Stomach (tissue), 9 donors: ENCODE data around the gene RFX2. TPM values are rescaled to one million over a fixed set of nuclear protein-coding genes. Genes with fewer than 3 reads are reported as not detected.

Experiments used
- DNase-seq, 2 donors: peaks; one replicate each; pipeline versions ENCODE4 v3.0.0 to v3.0.0-alpha.2; 2013 to 2019
- H3K27ac ChIP-seq, 5 donors: fragments of 200-600 bp in 4 of 5; sonication (generic) in 4 of 5; one replicate each; pipeline ENCODE4 v1.5.1; 2013 to 2019; ENCODE audit warnings: mild to moderate bottlenecking in 1 of 5, moderate library complexity in 1 of 5
- H3K27me3 ChIP-seq, 3 donors: fragments of 200-600 bp; sonication (generic); one replicate each; pipeline ENCODE4 v1.5.1; 2017 to 2019; ENCODE audit warnings: mixed run types in 1 of 3
- H3K36me3 ChIP-seq, 4 donors: fragments of 200-600 bp; sonication (generic); 1 replicate in 3 of 4; 2 replicates in 1 of 4; pipeline ENCODE4 v1.5.1; 2016 to 2019
- H3K4me1 ChIP-seq, 4 donors: fragments of 200-600 bp; sonication (generic); one replicate each; pipeline ENCODE4 v1.5.1; 2016 to 2019
- H3K4me3 ChIP-seq, 4 donors: fragments of 200-600 bp; sonication (generic) in 3 of 4; one replicate each; pipeline ENCODE4 v1.5.1; 2016 to 2019; ENCODE audit warnings: mild to moderate bottlenecking in 1 of 4
- H3K9me3 ChIP-seq, 4 donors: fragments of 200-600 bp; sonication (generic); one replicate each; pipeline ENCODE4 v1.5.1; 2016 to 2019
- CTCF ChIP-seq, 7 experiments: fragments of 450-650 bp in 4 of 7; fragments of 200-600 bp in 3 of 7; sonication (generic) in 3 of 7; IDR thresholded peaks; one replicate each; pipeline ENCODE4 v1.5.1; 2016 to 2019; ENCODE audit warnings: antibody characterized with exemption in 7 of 7, control low read depth in 2 of 7, mild to moderate bottlenecking in 1 of 7
- EP300 ChIP-seq: sonication (generic); formaldehyde crosslinking; IDR thresholded peaks from one replicate; pipeline ENCODE4 v1.6.1; 2017; ENCODE audit warnings: antibody characterized with exemption
- POLR2A ChIP-seq, 4 donors: fragments of 450-650 bp; IDR thresholded peaks; one replicate each; pipeline ENCODE4 v1.6.1; 2016; ENCODE audit warnings: antibody characterized with exemption in 4 of 4, control low read depth in 2 of 4, mild to moderate bottlenecking in 1 of 4, moderate library complexity in 1 of 4
- POLR2AphosphoS5 ChIP-seq, 3 donors: sonication (generic); formaldehyde crosslinking; IDR thresholded peaks; one replicate each; pipeline ENCODE4 v1.6.1; 2016; ENCODE audit warnings: antibody characterized with exemption in 3 of 3
- WGBS, 5 donors: extraction: QIAGEN DNeasy Blood & Tissue Kit in 3 of 5; methylation state at CpG; one replicate each; pipeline versions ENCODE4 v1.1.5 to v1.1.7; 2013 to 2018; 5-methylcytosine and 5-hydroxymethylcytosine counted together
- intact Hi-C: fragments of 100-400 bp; cut with DNase I; formaldehyde crosslinking; loops from one replicate; pipeline ENCODE4 v1.15.1; 2023; ENCODE audit warnings: low total_unique reads
- polyA plus RNA-seq, 3 donors: library from polyadenylated mRNA; stranded (reverse); fragments of 200-250 nt; gene quantifications; one replicate each; pipeline ENCODE4 v1.2.3, GENCODE V29; 2013
- total RNA-seq, 5 donors: library from RNA; depleted of rRNA; stranded (reverse); fragments of >200 nt; gene quantifications; one replicate each; pipeline versions ENCODE4 v1.1.0 to v1.2.3, GENCODE V29; 2014 to 2016
- donor health status: healthy with polysubstance abuse.
- donor health status: Bipolar disorder and iron deficiency.
- donor health status: healthy.

RFX2 gene
- total and polyA plus RNA-seq, 8 donors, result 1.2 to 123 (median 8.0) TPM

DNA sequence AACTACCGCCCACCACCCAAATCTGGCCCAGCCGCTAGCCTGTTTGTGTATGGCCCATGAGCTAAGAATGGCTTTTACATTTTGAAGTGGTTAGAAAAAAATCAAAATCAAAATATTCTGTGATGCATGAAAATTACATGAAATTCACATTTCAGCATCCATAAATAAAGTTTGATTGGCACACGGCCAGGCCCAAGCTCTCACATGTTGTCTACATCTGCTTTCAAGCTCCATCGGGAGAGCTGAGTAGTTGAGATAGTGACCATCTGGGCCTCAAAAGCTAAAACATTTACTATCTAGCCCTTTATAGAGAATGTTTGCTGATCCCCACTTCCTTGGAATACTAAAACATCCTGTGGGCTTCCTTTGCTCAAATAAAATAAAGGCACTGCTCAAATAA, 14.5 kb downstream of the RFX2 start:
- H3K27ac ChIP-seq, result peak overlapping the region in 2 of 5 donors; percentile 3 to 89
- 74 to 87% (median 79%) methylated on average over 4 of the region's 4 CpGs for WGBS, 5 donors
- H3K4me1 ChIP-seq, result peaks cover 13 to 70% (median 40%) of the 10 kb centered on the region in 4 donors
- no peaks in the 10 kb centered on the region for H3K9me3 ChIP-seq
- TF ChIP-seq POLR2AphosphoS5 (IDR thresholded peaks at IDR 0.05) (no peak), EP300 (no peak), POLR2A (IDR thresholded peaks at IDR 0.05) (no peak), CTCF (IDR thresholded peaks at IDR 0.05) (no peak)
- no peak overlapping the region for H3K4me3 ChIP-seq
- no peaks in the 10 kb centered on the region for H3K36me3 ChIP-seq
- DNase-seq, result peak in 1 of 2 donors; percentile 73
- no peaks in the 10 kb centered on the region for H3K27me3 ChIP-seq
- intact Hi-C loops, result no loop called here

DNA sequence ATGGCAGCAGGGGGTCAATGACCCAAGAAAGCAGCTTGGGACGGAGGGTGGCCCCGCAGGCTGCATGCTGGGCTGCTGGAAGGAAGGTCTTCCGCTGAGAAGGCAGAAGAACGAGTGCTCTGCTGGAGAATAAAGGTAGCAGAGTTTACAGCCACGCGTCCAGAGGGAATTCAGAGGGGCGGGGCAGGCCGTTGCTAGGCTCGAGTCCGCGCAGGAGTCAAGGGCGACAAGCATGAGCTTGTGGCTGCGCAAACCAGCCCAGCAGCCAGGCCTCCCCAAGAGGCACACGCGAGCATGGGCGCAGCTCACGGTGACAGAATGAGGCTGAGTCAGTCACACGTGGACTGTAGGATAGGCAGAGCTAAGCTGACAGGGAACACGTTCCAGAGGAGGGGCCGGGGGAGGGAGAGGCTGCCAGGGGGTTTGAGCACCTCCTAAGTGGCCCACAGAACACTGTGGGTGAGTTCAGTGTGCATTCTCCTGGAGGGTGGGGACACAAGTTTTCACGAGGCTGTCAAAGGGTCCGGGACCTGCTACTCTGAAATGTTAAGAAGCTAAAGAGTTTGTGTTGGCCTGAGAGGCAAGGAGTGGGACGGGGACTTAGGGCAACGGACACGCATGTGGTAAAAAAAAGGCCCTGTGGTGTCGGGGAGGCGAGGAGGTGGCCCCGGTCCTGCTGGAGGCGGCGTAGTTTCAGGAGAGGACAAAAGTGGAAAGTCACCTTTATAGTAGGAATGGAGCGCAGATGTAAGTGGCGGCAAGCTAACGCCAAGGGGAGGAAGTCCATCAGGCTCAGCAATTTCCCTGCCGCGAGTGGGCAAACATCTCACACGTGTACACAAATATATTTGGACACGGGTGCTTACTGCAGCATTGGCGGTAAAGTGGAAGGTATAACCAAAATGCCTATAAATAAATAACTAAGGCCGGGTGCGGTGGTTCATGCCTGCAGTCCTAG, 17.7 kb downstream of the RFX2 start:
- Histone ChIP-seq H3K4me1 (peaks cover 22 to 57% (median 35%) of the 10 kb centered on the region in 4 donors), H3K4me3 (peak overlapping the region; percentile 21 to 31 (median 27)), H3K36me3 (no peaks in the 10 kb centered on the region), H3K9me3 (no peaks in the 10 kb centered on the region), H3K27me3 (no peaks in the 10 kb centered on the region), H3K27ac (peak overlapping the region; percentile 71 to 89 (median 85))
- intact Hi-C loops, result no loop called here
- WGBS, 5 donors, result 35 to 42% (median 39%) methylated on average over 33 to 40 of the region's 40 CpGs
- no peak for TF ChIP-seq POLR2A (IDR thresholded peaks at IDR 0.05)
- TF ChIP-seq POLR2AphosphoS5 (IDR thresholded peaks at IDR 0.05), result peak; percentile 53 to 89 (median 80)
- TF ChIP-seq CTCF (IDR thresholded peaks at IDR 0.05), result peak in 2 of 7 experiments; percentile 12 to 26
- TF ChIP-seq EP300, result no peak
- peak; percentile 80 to 97 for DNase-seq

DNA sequence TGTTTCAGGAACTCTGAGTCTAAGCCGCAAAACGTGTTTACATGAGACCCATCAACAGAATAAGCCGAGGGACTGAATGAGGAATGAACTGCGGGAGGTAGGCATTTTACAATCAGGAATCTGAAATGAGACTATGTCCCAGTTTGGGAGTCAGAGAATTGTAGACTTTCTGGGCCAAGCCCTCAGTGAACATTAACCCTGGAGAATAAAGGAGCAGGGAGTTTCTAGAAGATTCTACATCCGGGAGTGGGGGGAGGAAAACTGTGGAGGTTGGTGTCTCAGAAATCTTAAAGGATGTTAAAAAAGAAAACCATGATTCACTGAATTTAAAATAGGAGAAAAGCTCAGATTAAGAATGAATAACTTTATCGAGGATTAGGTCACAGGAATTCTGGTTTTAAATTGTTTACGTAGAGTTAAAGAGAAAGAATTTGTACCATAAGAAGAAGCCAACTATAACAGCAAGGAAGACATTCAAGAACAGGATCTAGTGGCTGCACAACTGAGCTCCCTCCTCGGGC, 18.5 kb downstream of the RFX2 start:
- intact Hi-C loops, result no loop called here
- Histone ChIP-seq H3K4me3 (peak overlapping the region; percentile 21 to 31 (median 27)), H3K27ac (peak overlapping the region; percentile 71 to 89 (median 85)), H3K4me1 (peaks cover 30 to 64% (median 42%) of the 10 kb centered on the region in 4 donors), H3K27me3 (no peaks in the 10 kb centered on the region), H3K9me3 (no peaks in the 10 kb centered on the region), H3K36me3 (no peaks in the 10 kb centered on the region)
- 25 to 36% (median 28%) methylated on average over 8 of the region's 8 CpGs for WGBS, 5 donors
- no peak for TF ChIP-seq EP300
- TF ChIP-seq CTCF (IDR thresholded peaks at IDR 0.05), result no peak
- no peak for TF ChIP-seq POLR2AphosphoS5 (IDR thresholded peaks at IDR 0.05)
- TF ChIP-seq POLR2A (IDR thresholded peaks at IDR 0.05), result no peak
- DNase-seq, result peak in 1 of 2 donors; percentile 79

- TF ChIP-seq POLR2AphosphoS5 (IDR thresholded peaks at IDR 0.05), result no peak
- TF ChIP-seq POLR2A (IDR thresholded peaks at IDR 0.05), result no peak
- no peak for TF ChIP-seq EP300
- no peak for TF ChIP-seq CTCF (IDR thresholded peaks at IDR 0.05)
- intact Hi-C loops, result no loop called here
- no peaks in the 10 kb centered on the region for H3K36me3 ChIP-seq
- 82 to 97% (median 91%) methylated on average over 3 of the region's 3 CpGs for WGBS, 5 donors
- no peak for DNase-seq
- no peaks in the 10 kb centered on the region for H3K9me3 ChIP-seq
- H3K4me1 ChIP-seq, result peaks cover 32 to 62% (median 46%) of the 10 kb centered on the region in 4 donors
- H3K27ac ChIP-seq, result peak overlapping the region in 4 of 5 donors; percentile 77 to 89 (median 87)
- no peak overlapping the region for H3K4me3 ChIP-seq
- no peaks in the 10 kb centered on the region for H3K27me3 ChIP-seq
Measured at GRCh38 chr19:6090634-6091033, 19.7 kb downstream of the RFX2 start.
